Small intestine (tissue), 7 donors: ENCODE results near the gene RGS1. TPM values are rescaled to one million over a fixed set of nuclear protein-coding genes. Genes with fewer than 3 reads are reported as not detected.
A peak's percentile ranks its signal among the peaks of the same experiment; 100 is the strongest.

ENCODE experiments used
- DNase-seq, 2 donors: peaks; one replicate each; pipeline versions ENCODE4 v3.0.0 to v3.0.0-alpha.2; 2013
- FAIRE-seq: peaks from 2 replicates; lab custom pipeline; 2012; peaks lifted over from hg19 to GRCh38; lab: Jason Lieb, UNC
- H3K27ac ChIP-seq, 3 donors: one replicate each; pipeline ENCODE4 v1.5.1; 2013; ENCODE audit warnings: low read length in 2 of 3, mild to moderate bottlenecking in 2 of 3, control low read depth in 1 of 3, inconsistent platforms in 1 of 3, low read depth in 1 of 3, moderate library complexity in 1 of 3
- H3K27me3 ChIP-seq, 3 donors: one replicate each; pipeline ENCODE4 v1.6.1; 2013; ENCODE audit warnings: low read length in 3 of 3, inconsistent platforms in 1 of 3; ENCODE audit not compliant: control insufficient read depth in 3 of 3, insufficient read depth in 3 of 3
- H3K36me3 ChIP-seq, 3 donors: one replicate each; pipeline ENCODE4 v1.6.1; 2013; ENCODE audit warnings: low read length in 3 of 3, inconsistent platforms in 1 of 3, low read depth in 1 of 3, mild to moderate bottlenecking in 1 of 3, moderate library complexity in 1 of 3; ENCODE audit not compliant: control insufficient read depth in 3 of 3, insufficient read depth in 2 of 3
- H3K4me1 ChIP-seq, 3 donors: one replicate each; pipeline ENCODE4 v1.6.1; 2013; ENCODE audit warnings: low read length in 2 of 3, inconsistent platforms in 1 of 3, low read depth in 1 of 3, mild to moderate bottlenecking in 1 of 3, moderate library complexity in 1 of 3; ENCODE audit not compliant: control insufficient read depth in 3 of 3, insufficient read depth in 2 of 3
- H3K4me3 ChIP-seq, 3 donors: one replicate each; pipeline ENCODE4 v1.5.1; 2013; ENCODE audit warnings: low read length in 3 of 3, control low read depth in 1 of 3, inconsistent platforms in 1 of 3, low read depth in 1 of 3, mild to moderate bottlenecking in 1 of 3, moderate library complexity in 1 of 3
- H3K9me3 ChIP-seq, 2 donors: one replicate each; pipeline ENCODE4 v1.6.1; 2013; ENCODE audit warnings: low read depth in 1 of 2, low read length in 1 of 2; ENCODE audit not compliant: control insufficient read depth in 2 of 2, insufficient read depth in 1 of 2
- WGBS, 3 donors: extraction: QIAGEN DNeasy Blood & Tissue Kit; methylation state at CpG; one replicate each; pipeline ENCODE4 v1.1.7; 2013; 5-methylcytosine and 5-hydroxymethylcytosine counted together
- polyA plus RNA-seq, 4 donors: library from polyadenylated mRNA; stranded (reverse) in 3 of 4; unstranded in 1 of 4; fragments of 200-250 nt in 3 of 4; fragments of 120-200 nt in 1 of 4; gene quantifications; one replicate each; pipeline versions ENCODE4 v1.2.1 to v1.2.3, GENCODE V29; 2013
- donor health status: healthy with polysubstance abuse.
- donor health status: control.
- donor health status: control.
- donor health status: Bipolar disorder and iron deficiency.
- donor health status: healthy.

The RGS1 gene
- polyA plus RNA-seq, 4 donors: 3.4 to 31.6 (median 19.8) TPM

DNA sequence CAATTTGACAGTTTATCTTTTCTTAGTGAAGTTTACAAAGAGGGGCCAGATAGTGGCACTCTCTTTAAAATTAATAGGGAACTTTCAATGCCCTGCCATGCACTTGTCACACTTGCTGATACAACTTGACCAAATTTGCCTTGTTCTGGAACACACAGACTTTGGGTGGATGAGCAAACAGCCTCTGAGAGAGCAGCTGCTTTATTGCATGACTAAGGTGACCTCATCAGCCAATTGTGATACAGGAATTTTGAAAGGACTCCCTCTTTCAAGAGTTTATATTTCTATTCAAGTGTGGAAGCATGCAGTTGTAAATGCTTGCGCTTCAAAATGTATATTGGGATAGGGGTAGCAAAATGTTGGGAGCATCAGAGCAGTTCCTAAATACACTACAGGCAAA, 2.1 kb upstream of the RGS1 start:
- DNase-seq (no peak), FAIRE-seq (no peak)
- H3K27me3 ChIP-seq: no peaks in the 10 kb centered on the region
- H3K4me3 ChIP-seq: no peak overlapping the region
- H3K36me3 ChIP-seq: no peaks in the 10 kb centered on the region
- H3K9me3 ChIP-seq: peaks cover 0 to 12% of the 10 kb centered on the region in 2 donors
- 48 to 93% (median 87%) methylated on average over 1 of the region's 1 CpG for WGBS, 3 donors
- no peaks in the 10 kb centered on the region for H3K4me1 ChIP-seq
- no peak overlapping the region for H3K27ac ChIP-seq

DNA sequence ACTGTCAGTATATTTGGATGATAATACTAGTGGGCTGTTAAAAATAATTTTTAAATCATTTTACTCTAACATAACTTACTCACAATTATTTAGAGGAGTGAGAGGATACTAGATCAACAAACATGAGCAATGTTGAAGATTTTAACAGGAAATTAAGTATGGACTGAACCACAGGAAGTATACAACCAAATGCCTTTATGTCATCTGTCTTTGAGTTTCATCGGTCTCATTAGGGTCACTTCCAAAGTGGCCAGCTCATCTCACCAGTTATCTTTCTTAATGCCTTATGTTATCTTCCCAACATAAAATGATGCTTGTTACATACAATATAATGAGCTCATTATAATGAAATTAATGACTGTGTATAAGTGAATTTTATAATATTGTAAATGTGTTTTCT, 1.5 kb upstream of the RGS1 start:
- WGBS, 3 donors: 46 to 70% (median 64%) methylated on average over 1 of the region's 1 CpG
- no peak for FAIRE-seq
- Histone ChIP-seq H3K4me3 (no peak overlapping the region), H3K4me1 (no peaks in the 10 kb centered on the region), H3K27ac (no peak overlapping the region), H3K27me3 (no peaks in the 10 kb centered on the region), H3K9me3 (peaks cover 0 to 12% of the 10 kb centered on the region in 2 donors), H3K36me3 (no peaks in the 10 kb centered on the region)
- no peak for DNase-seq

DNA sequence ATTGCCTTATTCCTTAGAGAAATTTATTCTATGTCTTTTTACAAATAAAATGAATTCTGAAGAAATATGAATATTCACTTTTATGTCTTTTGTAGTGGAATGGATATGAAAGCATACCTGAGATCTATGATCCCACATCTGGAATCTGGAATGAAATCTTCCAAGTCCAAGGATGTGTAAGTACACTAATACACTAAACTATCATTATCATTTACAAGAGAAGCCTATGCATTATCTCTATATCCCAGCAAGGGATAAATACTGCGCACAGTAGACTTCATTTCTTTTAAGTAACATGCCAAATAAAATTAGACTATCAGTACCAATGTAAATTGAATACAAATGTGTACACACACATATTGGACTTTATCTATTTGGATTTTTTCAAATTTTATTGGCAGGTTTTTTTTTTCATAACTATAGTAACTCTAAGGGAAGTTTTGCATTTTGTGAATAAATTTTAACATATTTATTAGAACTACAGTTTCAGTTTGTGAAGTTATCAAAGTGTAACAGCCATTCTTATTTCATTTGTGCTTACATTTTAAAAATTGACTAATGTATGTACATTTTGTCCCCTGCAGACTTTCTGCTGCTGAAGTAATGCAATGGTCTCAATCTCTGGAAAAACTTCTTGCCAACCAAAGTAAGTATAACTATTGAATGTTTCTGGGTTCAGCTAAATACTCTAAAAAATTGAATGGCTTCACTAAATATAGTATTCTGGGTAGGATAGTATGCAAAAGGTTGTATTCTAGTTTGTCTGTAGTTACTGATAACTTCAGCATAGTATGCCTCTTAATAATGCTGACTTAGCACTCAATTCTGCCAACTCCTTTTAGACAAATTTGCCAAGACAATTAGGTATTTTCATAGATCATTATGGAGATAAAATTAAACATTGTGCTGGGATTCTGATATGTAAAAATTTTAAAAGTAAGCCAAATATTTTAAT, 894 bp downstream of the RGS1 start:
- Histone ChIP-seq H3K4me3 (no peak overlapping the region), H3K36me3 (no peaks in the 10 kb centered on the region), H3K4me1 (no peaks in the 10 kb centered on the region), H3K27me3 (no peaks in the 10 kb centered on the region), H3K9me3 (no peaks in the 10 kb centered on the region), H3K27ac (no peak overlapping the region)
- FAIRE-seq (no peak), DNase-seq (no peak)
- WGBS, 3 donors: 87 to 93% (median 91%) methylated on average over 1 of the region's 1 CpG

DNA sequence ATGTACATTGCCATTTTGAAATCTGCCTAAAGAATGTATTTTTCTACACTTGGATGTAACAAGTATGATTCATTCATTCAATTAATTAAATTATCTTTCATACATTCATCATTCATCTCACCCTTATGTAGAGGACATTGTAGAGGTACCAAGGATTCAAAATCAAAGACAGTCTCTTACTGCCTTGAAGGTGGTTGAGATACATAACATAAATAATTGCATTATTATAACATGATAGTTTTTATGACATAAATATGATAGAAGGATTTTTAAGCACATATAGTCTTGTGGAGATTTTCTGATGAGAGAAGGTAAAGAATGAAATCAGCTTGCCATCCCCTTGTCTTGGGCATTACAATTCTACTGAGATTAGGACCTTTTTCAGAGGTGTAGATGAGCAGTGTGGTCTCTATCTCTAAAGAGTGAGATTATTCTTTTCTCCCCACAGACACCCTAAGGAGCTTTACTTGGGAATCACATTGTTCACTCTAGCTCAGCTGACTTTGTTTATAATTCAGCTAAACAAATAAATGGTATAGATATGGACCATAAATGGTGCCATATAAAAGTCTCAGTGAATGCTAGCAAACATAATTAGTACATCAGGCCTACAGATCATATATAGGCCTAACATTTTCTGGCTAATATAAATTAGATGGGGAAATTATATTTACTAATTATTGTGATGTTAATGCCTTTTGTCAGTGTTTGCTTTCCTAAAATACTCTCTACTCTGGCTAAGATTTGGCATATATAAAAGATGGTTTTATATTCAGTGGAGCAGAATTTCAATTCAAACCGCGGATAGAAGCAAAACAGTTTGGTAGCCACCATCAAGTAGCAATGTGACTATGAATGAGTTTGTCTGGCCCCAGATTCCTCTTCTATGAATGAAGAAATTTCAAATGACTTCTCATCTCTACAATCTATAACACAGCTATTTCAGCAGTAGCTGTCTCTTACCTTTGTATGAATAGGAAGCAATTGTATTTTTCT, 1.9 kb downstream of the RGS1 start:
- H3K4me1 ChIP-seq: no peaks in the 10 kb centered on the region
- H3K9me3 ChIP-seq: no peaks in the 10 kb centered on the region
- DNase-seq: no peak
- 48 to 91% (median 87%) methylated on average over 2 of the region's 2 CpGs for WGBS, 3 donors
- no peaks in the 10 kb centered on the region for H3K27me3 ChIP-seq
- no peak for FAIRE-seq
- H3K4me3 ChIP-seq: peak overlapping the region in 1 of 3 donors; percentile 15
- peak overlapping the region in 1 of 3 donors; percentile 9 for H3K27ac ChIP-seq
- no peaks in the 10 kb centered on the region for H3K36me3 ChIP-seq

DNA sequence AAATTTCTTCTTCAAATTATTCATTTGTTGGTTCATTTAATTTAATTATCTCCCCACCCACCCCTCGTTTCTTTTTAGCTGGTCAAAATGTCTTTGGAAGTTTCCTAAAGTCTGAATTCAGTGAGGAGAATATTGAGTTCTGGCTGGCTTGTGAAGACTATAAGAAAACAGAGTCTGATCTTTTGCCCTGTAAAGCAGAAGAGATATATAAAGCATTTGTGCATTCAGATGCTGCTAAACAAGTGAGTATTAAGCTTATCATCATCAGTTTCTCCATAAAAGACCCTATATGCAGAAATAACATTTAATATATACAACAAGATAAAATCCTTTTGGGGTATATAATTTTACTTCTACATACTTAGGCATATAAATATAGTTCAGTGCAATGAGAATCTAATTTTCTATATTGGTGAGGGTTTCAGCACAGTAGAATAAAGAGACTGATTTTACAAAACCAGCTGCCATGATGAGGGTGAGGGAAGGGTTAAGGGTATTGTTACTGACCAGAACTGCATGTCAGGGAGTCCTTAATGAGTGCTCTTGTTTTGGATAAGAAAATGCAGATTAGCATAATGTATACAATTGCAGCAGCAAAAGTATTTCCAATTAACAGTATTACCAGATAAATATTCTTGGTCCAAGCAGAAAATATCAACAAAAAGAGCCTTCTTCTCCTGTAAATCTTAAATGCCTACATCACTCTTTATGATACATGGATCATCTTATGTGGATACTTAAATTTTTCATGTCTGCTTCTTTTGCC, 2.8 kb downstream of the RGS1 start:
- DNase-seq: no peak
- WGBS, 3 donors: 51 to 73% (median 64%) methylated on average over 1 of the region's 1 CpG
- FAIRE-seq: no peak
- Histone ChIP-seq H3K27ac (no peak overlapping the region), H3K27me3 (no peaks in the 10 kb centered on the region), H3K9me3 (no peaks in the 10 kb centered on the region), H3K36me3 (no peaks in the 10 kb centered on the region), H3K4me3 (no peak overlapping the region), H3K4me1 (no peaks in the 10 kb centered on the region)

DNA sequence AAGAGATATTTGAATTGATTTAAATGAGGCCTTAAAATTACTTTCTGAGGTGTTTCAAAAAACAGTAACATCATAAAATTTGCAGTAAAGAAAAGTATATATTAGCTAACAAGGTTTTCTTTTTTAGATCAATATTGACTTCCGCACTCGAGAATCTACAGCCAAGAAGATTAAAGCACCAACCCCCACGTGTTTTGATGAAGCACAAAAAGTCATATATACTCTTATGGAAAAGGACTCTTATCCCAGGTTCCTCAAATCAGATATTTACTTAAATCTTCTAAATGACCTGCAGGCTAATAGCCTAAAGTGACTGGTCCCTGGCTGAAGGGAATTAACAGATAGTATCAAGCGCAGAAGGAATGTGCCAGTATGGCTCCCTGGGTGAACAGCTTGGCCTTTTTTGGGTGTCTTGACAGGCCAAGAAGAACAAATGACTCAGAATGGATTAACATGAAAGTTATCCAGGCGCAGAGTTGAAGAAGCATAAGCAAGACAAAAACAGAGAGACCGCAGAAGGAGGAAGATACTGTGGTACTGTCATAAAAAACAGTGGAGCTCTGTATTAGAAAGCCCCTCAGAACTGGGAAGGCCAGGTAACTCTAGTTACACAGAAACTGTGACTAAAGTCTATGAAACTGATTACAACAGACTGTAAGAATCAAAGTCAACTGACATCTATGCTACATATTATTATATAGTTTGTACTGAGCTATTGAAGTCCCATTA, 3.6 kb downstream of the RGS1 start:
- FAIRE-seq (no peak), DNase-seq (no peak)
- Histone ChIP-seq H3K4me1 (no peaks in the 10 kb centered on the region), H3K36me3 (no peaks in the 10 kb centered on the region), H3K4me3 (no peak overlapping the region), H3K27me3 (no peaks in the 10 kb centered on the region), H3K27ac (peak overlapping the region in 1 of 3 donors; percentile 76), H3K9me3 (no peaks in the 10 kb centered on the region)
- 79 to 86% (median 83%) methylated on average over 6 of the region's 6 CpGs for WGBS, 3 donors

DNA sequence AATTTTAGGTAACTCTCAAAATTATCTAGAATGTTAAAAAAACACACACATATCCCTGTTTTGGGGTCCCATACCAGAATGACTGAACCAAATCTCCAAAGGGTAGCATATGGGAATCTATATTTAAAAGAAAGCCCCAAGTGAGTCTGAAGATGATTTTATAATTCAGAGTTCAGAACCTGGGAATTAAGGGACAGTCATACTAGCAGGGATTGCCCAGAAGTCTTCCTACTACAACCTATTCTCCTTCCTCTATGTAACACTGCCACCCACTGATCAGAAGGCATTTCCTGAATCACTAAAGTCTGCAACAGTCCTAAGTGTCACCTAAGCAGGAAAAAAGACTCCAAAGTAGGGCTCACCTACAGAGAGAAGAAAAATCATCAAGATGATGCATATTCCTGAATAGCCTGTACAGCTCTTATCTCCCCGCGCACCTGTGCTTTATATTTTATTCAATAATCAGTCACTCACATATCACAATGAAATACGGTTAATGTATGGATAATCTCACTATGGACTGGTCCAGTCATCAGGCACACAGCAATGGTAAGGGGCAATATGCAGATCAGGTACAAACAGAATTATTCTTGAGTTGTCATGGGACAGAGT, 4.9 kb downstream of the RGS1 start:
- H3K4me1 ChIP-seq: no peaks in the 10 kb centered on the region
- no peaks in the 10 kb centered on the region for H3K36me3 ChIP-seq
- no peak overlapping the region for H3K4me3 ChIP-seq
- peak overlapping the region in 1 of 3 donors; percentile 54 for H3K27ac ChIP-seq
- no peaks in the 10 kb centered on the region for H3K9me3 ChIP-seq
- FAIRE-seq (no peak), DNase-seq (peak; percentile 39 to 59)
- no peaks in the 10 kb centered on the region for H3K27me3 ChIP-seq
- WGBS, 3 donors: 77 to 94% (median 83%) methylated on average over 3 of the region's 3 CpGs
